Measurements from ENCODE around the gene TMEM135.

GRCh38 chr11:87298155-87298554 lies 260.4 kb downstream of the TMEM135 start:
- TF ChIP-seq CTCF (conservative IDR thresholded peaks at IDR 0.05; ENCODE audit: low read depth, low read length) = no peak
- no peak for TF ChIP-seq EZH2phosphoT487 (IDR thresholded peaks at IDR 0.05; ENCODE audit: borderline replicate concordance, low read length)
- no peak for TF ChIP-seq EZH2 (IDR thresholded peaks at IDR 0.05; ENCODE audit: low read length, unreplicated experiment)

Data from PC-3 (cell line).